HPDE6-E6E7 (cell line): ENCODE measurements around the gene CFAP299.

Source experiments
- DNase-seq: peaks from one replicate; pipeline ENCODE4 v3.0.0; 2011; ENCODE audit warnings: missing footprints; ENCODE audit errors: extremely low spot score

CFAP299 gene

GRCh38 chr4:80447493-80447892 is 112.0 kb downstream of the CFAP299 start:
- DNase-seq: no peak

GRCh38 chr4:80448056-80448455 is 112.5 kb downstream of the CFAP299 start:
- DNase-seq: no peak

GRCh38 chr4:80452055-80452454 is 116.5 kb downstream of the CFAP299 start:
- no peak for DNase-seq

- no peak for DNase-seq
Measured at GRCh38 chr4:80452768-80453167, 117.2 kb downstream of the CFAP299 start.

GRCh38 chr4:80454040-80454439 is 118.5 kb downstream of the CFAP299 start:
- DNase-seq: peak; percentile 82

GRCh38 chr4:80454556-80454955 is 119.0 kb downstream of the CFAP299 start:
- DNase-seq: no peak

- DNase-seq: no peak
Measured at GRCh38 chr4:80459918-80460473, 124.5 kb downstream of the CFAP299 start.

- no peak for DNase-seq
Measured at GRCh38 chr4:80461412-80461811, 125.9 kb downstream of the CFAP299 start.

- no peak for DNase-seq
Measured at GRCh38 chr4:80462621-80463091, 127.1 kb downstream of the CFAP299 start.

GRCh38 chr4:80463509-80463908 is 128.0 kb downstream of the CFAP299 start:
- no peak for DNase-seq

GRCh38 chr4:80465238-80465637 is 129.7 kb downstream of the CFAP299 start:
- no peak for DNase-seq

GRCh38 chr4:80465736-80466135 is 130.2 kb downstream of the CFAP299 start:
- DNase-seq: no peak

- no peak for DNase-seq
Measured at GRCh38 chr4:80466618-80467017, 131.1 kb downstream of the CFAP299 start.

GRCh38 chr4:80471756-80472155 is 136.2 kb downstream of the CFAP299 start:
- DNase-seq: no peak

- DNase-seq: no peak
Measured at GRCh38 chr4:80475236-80475635, 139.7 kb downstream of the CFAP299 start.

GRCh38 chr4:80475798-80476197 is 140.3 kb downstream of the CFAP299 start:
- DNase-seq: no peak

GRCh38 chr4:80484712-80485111 is 149.2 kb downstream of the CFAP299 start:
- no peak for DNase-seq

GRCh38 chr4:80486603-80487002 is 151.1 kb downstream of the CFAP299 start:
- no peak for DNase-seq

- no peak for DNase-seq
Measured at GRCh38 chr4:80489798-80490197, 154.3 kb downstream of the CFAP299 start.

GRCh38 chr4:80492761-80493160 is 157.2 kb downstream of the CFAP299 start:
- DNase-seq: no peak

GRCh38 chr4:80495865-80496264 is 160.3 kb downstream of the CFAP299 start:
- DNase-seq: no peak

- no peak for DNase-seq
Measured at GRCh38 chr4:80498725-80499124, 163.2 kb downstream of the CFAP299 start.

GRCh38 chr4:80500613-80501012 is 165.1 kb downstream of the CFAP299 start:
- DNase-seq: no peak

- no peak for DNase-seq
Measured at GRCh38 chr4:80507077-80507476, 171.5 kb downstream of the CFAP299 start.
